Activated CD8-positive, alpha-beta memory T cell treated with anti-CD3 and anti-CD28 coated beads for 48 hours (primary cell): ENCODE results near the gene ANKRD39.

Source experiments
- DNase-seq, 3 experiments: peaks; one replicate each; pipeline ENCODE4 v3.0.0-alpha.2; 2020; ENCODE audit warnings: low read depth in 2 of 3, low spot score in 2 of 3

The ANKRD39 gene

DNA sequence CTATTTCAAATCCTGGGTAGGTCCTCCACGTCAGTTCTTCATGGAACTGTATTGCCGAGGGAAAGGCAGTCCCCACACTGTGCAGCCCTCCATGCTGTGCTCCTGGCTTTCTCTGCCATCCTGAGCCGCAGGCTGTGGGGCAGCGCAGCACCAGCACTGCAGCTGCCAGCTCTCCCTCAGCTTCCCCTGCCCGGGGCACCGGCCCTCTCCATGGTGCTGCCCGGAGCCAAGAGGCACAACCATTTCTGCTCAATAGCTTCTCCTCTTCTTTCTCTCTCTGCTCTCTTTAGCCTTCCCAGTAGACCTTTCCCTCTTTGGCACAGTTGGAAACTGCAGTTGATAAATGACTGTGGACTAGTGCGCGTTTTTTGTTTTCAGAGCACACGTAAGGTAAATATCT, 26.1 kb downstream of the ANKRD39 start:
- no peak for DNase-seq

DNA sequence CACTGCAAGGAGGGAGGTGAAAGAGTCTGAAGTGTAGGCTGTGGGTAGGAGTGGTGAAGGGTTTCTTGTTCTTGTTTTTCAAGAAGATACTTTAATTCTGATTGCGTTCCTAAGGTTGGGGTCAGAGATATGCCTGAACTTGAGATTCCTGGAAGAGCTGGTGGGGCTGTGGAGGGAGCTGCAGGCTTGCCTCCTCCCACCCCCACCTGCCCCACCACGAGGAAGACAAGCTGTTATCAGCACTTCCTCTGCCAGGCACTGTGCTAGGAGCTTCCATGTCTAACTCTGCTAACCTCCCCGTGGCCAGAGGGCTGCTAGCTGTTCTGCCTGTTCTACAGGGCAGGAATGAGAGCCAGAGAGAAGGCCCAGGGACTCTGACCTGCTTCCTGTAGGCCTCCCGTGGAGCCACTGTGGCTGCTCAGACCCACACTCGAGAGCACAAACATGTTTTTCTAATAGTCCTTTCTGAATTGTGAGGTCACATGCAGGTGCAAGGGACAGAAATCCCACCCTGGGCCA, 27.7 kb downstream of the ANKRD39 start:
- no peak for DNase-seq

DNA sequence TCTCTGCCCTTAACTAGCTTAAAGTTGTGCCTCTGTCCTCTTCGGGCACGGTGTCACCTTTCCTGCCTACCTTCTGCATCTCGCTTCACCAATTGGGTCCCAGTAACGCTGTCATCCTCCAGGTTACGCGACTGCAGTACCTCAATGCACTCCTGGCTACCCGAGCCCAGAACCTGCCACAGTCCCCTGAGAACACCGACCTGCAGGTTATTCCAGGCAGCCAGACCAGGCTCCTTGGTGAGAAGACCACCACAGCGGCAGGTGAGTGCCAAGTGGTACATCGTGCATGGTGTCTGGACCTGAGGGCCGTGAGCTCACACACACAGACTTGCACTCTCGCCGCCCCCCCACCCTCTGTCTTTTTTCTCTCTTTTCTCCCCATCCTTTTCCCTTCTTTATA, 28.9 kb downstream of the ANKRD39 start:
- DNase-seq, result no peak

DNA sequence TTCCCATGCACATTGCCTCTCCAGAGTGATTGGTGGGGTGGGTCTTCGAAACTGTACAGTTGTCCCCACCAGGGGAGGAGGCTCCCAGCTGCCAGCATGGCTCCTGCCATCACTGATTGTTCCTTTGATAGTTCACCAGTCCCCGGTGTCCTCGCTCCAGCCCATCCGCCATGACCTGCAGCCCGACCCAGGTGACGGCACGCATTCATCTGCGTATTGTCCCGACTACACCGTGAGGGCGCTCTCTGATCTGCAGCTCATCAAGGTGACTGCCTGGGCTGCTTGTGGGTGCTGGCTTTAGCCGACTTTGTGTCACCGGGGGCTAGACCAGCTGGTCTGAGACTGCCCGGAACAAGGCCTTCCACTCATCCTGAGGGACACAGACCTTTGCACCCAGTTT, 29.4 kb downstream of the ANKRD39 start:
- no peak for DNase-seq

DNA sequence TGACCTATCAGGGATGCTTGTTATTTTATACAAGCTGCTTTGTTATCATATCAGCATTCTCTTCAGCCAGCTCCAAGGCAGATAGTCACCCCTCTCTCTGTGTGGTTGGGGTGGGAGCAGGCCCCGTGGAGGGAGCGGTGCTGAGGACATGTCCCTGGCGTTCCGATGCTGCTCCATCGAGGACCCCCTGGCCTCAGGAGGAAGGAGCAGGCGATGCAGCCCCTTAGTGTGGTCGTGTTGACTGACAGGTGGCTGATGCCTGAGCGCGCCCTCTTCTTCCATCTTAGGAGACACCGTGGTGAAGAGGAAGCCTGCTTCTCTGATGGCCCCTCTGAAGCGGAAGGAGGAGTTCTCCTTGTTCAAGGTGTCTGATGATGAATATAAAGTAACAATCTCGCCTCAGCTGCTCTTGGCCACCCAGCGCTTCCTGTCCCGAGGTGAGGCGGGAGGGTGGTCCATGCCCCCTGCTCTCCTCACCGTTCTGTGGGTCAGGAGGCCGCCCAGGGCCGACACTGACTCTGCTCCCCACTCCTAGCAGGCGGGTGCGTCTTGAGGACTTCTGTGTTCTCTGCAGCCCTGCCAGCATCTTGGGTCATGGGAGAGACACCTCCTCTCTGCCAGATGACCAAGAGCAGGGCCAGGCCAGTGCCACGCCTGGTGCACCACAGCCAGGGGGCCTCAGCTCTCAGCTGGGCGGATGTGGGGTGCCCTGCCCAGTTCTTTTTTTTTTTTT, 31.1 kb downstream of the ANKRD39 start:
- no peak for DNase-seq

DNA sequence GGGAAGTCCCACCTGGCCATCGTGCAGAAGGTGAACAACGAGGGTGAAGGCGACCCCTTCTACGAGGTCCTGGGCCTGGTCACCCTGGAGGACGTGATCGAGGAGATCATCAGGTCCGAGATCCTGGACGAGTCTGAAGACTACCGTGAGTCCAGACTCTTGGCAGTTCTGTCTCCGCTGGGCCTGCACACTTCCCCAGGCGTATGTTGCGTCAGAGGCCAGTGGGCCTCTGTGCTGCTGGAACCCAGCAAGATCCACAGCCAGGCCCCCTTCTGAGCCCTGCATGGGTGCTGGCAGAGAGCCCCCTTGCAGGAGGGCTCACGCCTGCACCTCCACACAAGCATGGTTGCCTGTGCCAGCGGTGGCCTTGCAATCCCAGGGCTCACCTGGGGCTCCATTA, 32.8 kb downstream of the ANKRD39 start:
- no peak for DNase-seq

DNA sequence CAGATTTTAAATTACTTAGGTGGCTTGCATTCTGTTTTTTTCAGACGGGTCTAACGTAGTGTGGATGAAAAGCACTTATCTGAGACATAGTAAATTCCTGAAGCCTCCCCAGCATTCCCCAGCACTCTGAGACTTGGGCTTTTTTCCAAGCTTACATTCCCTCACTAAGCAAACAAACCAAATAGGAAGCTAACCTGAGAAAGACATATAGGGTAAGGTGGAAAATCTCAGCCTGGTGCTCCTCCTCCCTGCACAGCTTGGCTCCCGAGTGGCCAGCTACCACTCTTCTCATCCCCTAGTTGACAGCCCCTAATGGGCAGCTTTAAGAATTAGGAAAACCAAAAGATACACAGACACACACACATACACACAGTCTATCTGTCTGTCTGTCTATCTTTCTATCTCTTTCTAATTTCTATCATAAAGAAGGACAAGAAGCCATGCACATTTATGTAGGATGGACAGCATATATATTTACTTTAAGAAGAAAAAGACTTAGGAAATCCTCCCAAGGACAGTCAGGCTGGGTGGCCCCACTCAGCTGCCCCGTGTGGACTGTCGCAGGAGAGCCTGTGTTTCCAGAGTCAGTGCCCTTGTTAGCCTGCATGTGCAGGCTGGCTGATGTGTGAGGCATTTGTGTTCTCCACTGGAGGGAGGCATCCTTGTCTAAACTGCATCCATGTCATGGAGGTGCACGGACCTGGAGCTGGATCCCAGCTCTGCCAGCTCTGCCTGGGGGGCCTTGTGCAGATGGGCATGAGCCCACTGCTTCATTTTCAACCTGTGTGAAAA, 33.5 kb downstream of the ANKRD39 start:
- DNase-seq, result no peak

DNA sequence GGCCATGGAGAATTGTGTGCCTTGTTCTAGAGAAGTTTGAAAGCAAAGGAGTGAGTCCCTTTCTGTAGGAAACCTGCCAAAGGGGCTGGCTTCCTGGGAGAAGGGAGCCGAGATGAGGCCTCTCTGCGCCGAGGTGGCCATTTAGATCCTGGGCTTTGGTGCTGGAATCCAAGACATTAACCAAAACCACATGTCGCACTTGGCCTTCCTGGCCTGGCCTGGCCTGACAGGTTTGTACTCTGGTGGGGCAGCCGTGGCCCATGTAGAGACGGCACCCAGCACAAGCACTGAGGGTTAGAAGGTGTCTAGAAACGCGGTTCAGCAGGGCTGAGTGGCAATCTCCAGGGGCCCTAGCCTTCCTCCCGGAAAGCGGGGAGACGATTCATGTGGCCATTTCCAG, 34.6 kb downstream of the ANKRD39 start:
- no peak for DNase-seq

DNA sequence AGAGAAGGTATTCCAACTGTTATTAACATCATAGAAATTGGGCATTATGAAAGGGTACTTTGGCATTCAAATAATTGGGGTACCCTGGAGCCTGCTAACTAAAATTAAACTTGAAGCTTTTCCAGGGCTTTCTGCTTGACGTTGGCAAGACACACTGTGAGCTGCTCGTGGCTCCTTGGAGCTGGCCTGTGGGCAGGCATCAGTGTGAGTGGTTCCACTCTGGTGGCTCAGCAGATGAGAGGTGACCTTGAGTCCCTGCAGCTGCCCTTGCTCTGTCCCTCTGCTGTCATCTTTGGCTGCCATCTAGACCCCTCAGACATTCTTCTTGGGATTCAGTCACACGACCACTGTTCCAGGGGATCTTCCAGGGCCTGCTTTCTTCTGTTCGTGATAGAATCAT, 35.0 kb downstream of the ANKRD39 start:
- no peak for DNase-seq

DNA sequence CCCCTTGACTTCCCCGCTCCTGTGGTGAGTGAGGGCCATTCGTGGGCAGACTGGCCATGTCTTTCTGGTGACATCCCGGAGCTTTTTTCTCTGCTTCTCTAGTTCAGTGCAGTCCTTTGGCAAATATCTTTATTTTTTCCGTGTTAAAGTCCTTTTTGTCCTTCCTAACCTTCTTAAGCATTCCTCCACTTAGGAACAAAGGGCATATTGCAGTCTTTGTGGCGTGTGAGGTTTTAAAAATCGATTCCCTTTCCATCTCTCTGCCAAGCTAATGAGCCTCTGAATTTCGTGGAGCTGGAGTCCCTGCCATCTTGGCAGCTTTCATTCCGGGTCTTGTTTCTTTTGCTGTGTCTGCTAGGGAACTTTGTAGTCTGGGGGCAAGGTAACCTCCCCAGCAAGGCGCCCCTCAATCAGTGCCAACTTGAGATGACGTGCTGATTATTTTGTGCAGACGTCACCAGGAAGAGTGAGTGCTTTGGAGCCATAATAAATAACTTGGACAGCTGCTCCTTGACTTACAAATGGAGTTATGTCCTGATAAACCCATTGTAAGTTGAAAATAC, 36.6 kb downstream of the ANKRD39 start:
- no peak for DNase-seq

DNA sequence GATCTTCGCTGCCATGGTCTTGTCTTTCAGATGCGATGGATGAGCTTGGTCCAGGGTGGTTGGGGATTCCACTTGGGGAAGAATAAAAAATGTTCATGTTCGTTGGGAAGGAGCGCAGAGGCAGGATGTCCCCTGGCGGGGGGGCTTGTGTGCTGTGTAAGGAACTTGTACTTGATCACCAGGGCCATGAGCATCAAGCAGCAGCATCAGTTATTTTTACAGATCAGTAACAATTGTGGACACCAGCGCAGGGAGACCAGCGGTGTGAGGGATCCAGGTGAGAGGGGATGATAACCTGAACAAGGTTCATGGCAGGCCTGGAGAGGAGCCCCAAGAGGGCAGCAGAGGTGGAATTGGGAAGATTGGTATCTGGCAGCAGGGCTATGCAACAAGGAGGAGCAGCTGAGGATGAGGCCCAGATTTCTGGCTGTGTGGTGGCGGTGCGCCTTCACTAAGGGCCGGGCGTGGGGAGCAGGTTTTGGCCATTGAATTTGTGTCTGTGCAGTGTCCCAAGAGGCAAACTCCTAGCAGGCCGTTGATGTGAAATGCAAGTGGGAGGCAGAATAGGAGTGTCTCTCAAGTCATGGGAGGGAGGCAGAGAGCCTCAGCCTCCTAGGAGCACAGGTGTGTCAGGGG, 37.8 kb downstream of the ANKRD39 start:
- no peak for DNase-seq

DNA sequence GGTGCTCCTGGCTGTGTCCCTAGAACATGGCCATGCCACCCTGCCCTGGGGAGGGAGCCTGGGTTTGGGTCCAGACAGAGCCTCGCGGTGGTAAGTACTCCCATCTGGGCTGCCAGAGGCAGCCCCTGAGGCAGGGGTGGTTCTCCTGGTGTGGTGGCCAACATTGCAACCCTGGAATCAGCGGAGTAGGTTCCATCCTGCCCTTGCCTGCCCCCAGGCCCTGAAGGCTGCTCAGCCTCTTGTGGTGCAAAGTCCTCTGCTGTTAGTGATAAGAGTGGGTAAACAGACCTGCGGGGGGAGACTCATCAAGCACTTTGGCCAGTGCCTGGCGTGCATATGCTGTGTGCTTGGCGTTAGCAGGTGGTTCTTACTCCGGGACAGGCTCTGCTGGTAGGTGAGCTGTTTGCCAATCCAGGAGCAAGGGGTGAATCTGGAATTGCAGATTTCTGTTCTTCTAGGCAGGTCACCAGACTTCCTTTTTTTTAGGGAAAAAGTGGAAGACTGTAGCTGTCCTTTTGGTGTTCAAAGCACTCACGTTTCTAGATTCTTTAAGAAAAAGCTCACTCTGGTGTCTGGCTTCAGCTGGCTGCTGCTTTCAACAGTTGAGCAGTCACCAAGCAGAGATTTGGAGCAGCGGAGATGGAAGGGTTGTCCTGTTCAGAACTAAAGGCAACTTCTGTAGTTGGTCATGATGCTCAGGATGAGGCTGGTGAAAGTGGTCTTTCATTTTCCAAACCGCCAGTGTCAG, 38.5 kb downstream of the ANKRD39 start:
- DNase-seq, result no peak

DNA sequence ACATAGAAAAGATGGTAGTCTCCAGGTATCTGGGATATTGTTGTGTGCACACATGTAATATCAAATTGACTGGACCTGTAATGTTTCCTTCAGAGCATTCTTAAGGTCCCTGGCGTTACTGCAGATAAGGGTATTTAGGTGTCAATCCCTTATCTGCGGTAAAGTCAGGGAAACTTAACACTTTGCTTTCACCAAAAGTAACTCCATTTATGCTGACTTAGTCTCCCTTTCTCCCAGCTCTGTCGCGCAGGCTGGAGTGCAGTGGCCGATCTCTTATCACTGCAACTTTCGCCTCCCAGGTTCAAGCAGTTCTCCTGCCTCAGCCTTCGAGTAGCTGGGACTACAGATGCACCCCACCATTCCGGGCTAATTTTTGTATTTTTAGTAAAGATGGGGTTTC, 39.9 kb downstream of the ANKRD39 start:
- no peak for DNase-seq

DNA sequence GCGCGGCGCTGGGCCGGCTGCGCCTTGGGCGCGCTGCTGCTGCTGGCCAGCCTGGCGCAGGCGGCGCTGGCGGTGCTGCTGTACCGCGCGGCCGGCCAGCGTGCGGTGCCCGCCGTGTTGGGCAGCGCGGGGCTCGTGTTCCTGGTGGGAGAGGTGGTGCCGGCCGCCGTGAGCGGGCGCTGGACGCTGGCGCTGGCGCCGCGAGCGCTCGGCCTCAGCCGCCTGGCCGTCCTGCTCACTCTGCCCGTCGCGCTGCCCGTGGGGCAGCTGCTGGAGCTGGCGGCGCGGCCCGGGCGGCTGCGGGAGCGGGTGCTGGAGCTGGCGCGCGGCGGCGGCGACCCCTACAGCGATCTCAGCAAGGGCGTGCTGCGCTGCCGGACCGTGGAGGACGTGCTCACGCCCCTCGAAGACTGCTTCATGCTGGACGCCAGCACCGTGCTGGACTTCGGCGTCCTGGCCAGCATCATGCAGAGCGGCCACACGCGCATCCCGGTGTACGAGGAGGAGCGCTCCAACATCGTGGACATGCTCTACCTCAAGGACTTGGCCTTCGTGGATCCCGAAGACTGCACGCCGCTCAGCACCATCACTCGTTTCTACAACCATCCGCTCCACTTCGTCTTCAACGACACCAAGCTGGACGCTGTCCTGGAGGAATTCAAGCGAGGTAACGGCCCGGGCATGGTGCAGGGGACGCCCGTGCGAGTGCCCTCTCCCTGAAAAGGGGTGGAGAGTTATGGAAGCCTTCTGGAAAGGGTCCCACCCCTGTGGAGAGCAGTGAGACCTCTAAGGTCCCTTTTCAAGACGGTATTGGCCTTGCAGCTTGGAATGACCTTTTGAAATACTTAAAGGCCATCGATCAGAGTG, 40.7 kb downstream of the ANKRD39 start:
- no peak for DNase-seq

DNA sequence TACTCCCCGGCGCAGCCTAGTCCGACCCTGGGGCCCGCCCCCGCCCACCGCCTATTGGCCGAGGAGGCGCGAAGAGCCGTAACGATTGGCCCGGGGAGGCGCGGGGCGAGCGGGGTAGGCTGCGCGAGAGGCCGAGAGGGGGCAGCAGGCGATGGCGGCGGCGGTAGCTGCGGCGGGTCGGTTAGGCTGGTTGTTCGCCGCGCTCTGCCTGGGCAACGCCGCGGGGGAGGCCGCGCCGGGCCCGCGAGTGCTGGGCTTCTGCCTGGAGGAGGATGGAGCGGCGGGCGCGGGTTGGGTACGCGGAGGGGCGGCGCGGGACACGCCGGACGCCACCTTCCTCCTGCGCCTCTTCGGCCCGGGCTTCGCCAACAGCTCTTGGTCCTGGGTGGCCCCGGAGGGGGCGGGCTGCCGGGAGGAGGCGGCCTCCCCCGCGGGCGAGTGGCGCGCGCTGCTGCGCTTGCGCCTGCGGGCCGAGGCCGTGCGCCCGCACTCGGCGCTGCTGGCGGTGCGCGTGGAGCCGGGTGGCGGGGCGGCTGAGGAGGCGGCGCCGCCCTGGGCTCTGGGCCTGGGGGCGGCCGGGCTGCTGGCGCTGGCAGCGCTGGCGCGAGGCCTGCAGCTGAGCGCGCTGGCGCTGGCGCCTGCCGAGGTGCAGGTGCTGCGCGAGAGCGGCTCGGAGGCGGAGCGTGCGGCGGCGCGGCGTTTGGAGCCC, 41.5 kb downstream of the ANKRD39 start, which contains the start of gene CNNM3:
CNNM3 (plus strand) TSS at position 142 of the 709 bp plus-strand sequence; CDS start at position 152, 10 bp downstream.
- peak; percentile 90 to 93 (median 90) for DNase-seq

DNA sequence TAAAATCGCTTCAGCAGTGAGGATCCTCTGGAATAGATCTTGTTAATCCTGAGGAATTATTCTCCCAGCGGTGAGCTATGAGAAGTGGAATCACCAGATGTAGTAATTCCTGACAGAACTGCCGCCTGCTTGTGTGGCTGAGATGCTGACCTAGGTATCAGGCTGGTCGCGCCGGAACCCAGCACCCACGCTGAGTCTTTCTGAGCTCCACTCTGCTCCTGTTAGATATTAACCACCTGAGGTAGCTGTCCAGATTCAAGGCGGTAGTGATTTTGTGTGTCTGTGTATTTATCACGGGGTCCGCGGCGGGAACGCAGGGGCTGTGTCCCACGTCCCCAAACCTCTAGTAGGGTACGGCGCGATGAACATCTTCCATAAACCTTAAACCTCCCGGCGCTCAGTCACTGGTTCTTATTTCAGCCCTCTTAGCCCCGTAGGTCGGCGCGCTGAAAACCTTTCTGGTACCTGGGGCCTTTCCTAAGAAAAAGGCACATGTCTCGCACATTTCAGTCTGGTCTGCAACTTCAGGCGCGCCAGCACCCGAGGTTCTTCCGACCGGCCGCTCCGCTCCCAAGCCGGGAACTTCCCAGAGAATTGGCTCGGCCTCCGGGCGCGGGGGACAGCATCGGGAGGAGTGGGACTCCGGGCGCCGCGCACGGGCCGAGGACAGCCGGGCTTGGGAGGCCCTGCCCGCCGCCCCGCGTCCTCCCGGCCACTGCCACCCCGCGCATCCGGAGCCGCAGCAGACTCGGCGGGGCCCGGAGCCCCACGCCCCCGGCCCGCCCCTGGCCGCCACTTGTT, 42.3 kb downstream of the ANKRD39 start:
- DNase-seq, result no peak

DNA sequence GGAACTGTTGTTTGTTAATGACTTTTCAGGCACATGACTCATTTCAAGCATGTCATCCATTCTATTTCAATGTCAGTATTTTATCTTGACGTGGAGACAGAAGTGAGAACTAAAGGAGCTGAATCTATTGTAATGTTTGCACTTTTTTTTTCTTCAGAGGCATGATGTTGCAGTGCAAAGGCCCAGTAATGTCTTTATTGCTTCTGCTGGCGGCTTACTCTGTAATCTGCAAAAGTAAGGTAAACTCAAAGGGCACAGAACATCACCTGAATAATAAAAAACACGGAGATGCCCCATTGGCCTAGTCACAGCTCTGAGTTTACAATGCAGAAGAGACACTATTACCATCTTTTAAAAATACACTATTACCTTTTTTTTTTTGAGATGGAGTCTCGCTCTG, 44.2 kb downstream of the ANKRD39 start:
- DNase-seq, result no peak

DNA sequence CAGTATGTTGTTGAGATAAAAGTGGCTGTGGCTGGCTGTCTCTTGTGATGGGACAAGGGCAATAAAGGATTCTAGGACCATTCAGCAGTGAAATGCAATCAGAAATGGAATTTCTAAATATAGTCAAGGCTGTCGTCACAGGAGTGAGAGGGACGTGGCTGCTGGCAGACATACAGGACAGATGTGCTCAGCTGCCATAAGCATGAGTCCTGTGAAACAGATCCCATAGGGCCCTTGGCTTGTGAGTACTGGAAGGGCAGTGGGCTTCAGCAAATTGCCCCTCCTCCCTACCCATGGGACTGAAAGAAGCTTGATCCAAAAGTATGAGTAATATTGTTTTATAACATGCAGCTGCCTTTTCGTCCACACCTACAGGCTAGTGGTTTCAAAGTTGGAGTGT, 45.9 kb downstream of the ANKRD39 start:
- no peak for DNase-seq
